ENCODE measurements around the gene TRIM46. TPM values are rescaled to one million over a fixed set of nuclear protein-coding genes. Genes with fewer than 3 reads are reported as not detected.

TRIM46 gene
- total and polyA plus RNA-seq, 2 of the 13 experiments (the other 11 are each of a cell fraction or from before 2014, with no cell fraction given): 0.04 to 0.09 TPM

GRCh38 chr1:155125946-155126555, 47.6 kb upstream of the TRIM46 start (continued):
- TF ChIP-seq FIP1L1 (IDR thresholded peaks at IDR 0.05; ENCODE audit: borderline replicate concordance, insufficient read depth, low read depth, low read length) (0 out of 2 replicates have a peak, but pooled peaks have one; percentile 7), MAFK (conservative IDR thresholded peaks at IDR 0.05 in 1 of 2, IDR thresholded peaks at IDR 0.05 in 1 of 2; ENCODE audit: low read length in 2 of 2) (peak; percentile 46 to 55; a peak in 3 of 4 replicates), NONO (IDR thresholded peaks at IDR 0.05) (no peak), NONO (CRISPR knock-in tag; conservative IDR thresholded peaks at IDR 0.05) (peak; percentile 97), ZBTB1 (CRISPR knock-in tag; IDR thresholded peaks at IDR 0.05; ENCODE audit: borderline replicate concordance) (peak; percentile 99), ZFP36L1 (CRISPR knock-in tag; IDR thresholded peaks at IDR 0.05) (peak; percentile 99), ZNF576 (CRISPR knock-in tag; IDR thresholded peaks at IDR 0.05) (no peak), NR3C1 (CRISPR knock-in tag; IDR thresholded peaks at IDR 0.05) (no peak), RARG (CRISPR knock-in tag; IDR thresholded peaks at IDR 0.05; ENCODE audit: low read depth) (peak; percentile 76; the same call in 1 of the 2 replicates), YEATS4 (CRISPR knock-in tag; IDR thresholded peaks at IDR 0.05; ENCODE audit: borderline replicate concordance) (peak; percentile 93), ZBTB34 (CRISPR knock-in tag; IDR thresholded peaks at IDR 0.05) (peak; percentile 92), SALL2 (CRISPR knock-in tag; IDR thresholded peaks at IDR 0.05) (no peak; the same call in 1 of the 2 replicates), POGK (CRISPR knock-in tag; conservative IDR thresholded peaks at IDR 0.05) (peak; percentile 77), ZBTB33 (CRISPR knock-in tag; IDR thresholded peaks at IDR 0.05) (0 out of 2 replicates have a peak, but pooled peaks have one; percentile 67), AGO1 (IDR thresholded peaks at IDR 0.05; ENCODE audit: low read depth, low read length, poor library complexity, severe bottlenecking) (peak; percentile 59), KLF6 (CRISPR knock-in tag; IDR thresholded peaks at IDR 0.05) (peak; percentile 70), MXD4 (CRISPR knock-in tag; IDR thresholded peaks at IDR 0.05) (peak; percentile 95), ARHGAP35 (CRISPR knock-in tag; IDR thresholded peaks at IDR 0.05; ENCODE audit: borderline replicate concordance) (peak; percentile 42; the same call in 1 of the 2 replicates)
- TF ChIP-seq, protein P1, sequence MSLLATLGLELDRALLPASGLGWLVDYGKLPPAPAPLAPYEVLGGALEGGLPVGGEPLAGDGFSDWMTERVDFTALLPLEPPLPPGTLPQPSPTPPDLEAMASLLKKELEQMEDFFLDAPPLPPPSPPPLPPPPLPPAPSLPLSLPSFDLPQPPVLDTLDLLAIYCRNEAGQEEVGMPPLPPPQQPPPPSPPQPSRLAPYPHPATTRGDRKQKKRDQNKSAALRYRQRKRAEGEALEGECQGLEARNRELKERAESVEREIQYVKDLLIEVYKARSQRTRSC (CRISPR knock-in tag; IDR thresholded peaks at IDR 0.05; ENCODE audit: low read depth): peak; percentile 53; the same call in 1 of the 2 replicates
- TF ChIP-seq, protein P2, sequence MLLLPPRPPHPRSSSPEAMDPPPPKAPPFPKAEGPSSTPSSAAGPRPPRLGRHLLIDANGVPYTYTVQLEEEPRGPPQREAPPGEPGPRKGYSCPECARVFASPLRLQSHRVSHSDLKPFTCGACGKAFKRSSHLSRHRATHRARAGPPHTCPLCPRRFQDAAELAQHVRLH (CRISPR knock-in tag; IDR thresholded peaks at IDR 0.05; ENCODE audit: borderline replicate concordance, low read depth): peak; percentile 82; the same call in 1 of the 2 replicates
- TF ChIP-seq, protein P3, sequence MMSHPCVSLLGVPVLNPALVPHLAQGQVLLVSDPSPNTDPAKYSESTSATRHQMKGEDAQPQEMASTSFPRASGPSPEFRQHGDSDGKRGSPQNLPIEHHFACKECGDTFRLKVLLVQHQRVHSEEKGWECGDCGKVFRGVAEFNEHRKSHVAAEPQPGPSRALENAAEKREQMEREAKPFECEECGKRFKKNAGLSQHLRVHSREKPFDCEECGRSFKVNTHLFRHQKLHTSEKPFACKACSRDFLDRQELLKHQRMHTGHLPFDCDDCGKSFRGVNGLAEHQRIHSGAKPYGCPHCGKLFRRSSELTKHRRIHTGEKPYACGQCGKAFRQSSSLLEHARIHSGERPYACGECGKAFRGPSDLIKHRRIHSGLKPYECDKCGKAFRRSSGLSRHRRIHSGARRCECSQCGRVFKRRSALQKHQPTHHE (CRISPR knock-in tag; IDR thresholded peaks at IDR 0.05; ENCODE audit: borderline replicate concordance): peak; percentile 95
